Osteoblast (primary cell): ENCODE measurements around the gene GLIS2. TPM values are rescaled to one million over a fixed set of nuclear protein-coding genes. Genes with fewer than 3 reads are reported as not detected.

Experiments used
- DNase-seq: peaks from one replicate; pipeline ENCODE4 v3.0.0; 2011; ENCODE audit warnings: low spot score, mixed read lengths; ENCODE audit not compliant: insufficient read length; ENCODE audit errors: missing footprints
- H2AFZ ChIP-seq: 2 replicates; pipeline ENCODE4 v1.6.0; 2011; ENCODE audit warnings: mild to moderate bottlenecking, low read length
- H3K27ac ChIP-seq: 2 replicates; pipeline ENCODE4 v1.5.1; 2011; ENCODE audit warnings: mild to moderate bottlenecking, low read depth, low read length, moderate library complexity
- H3K27me3 ChIP-seq: 2 replicates; pipeline ENCODE4 v1.6.0; 2012; ENCODE audit warnings: mild to moderate bottlenecking, control low read depth, inconsistent platforms, low read length, moderate library complexity; ENCODE audit not compliant: insufficient read depth
- H3K36me3 ChIP-seq: 2 replicates; pipeline ENCODE4 v1.5.1; 2011; ENCODE audit warnings: mild to moderate bottlenecking, low read length, control low read depth, moderate library complexity; ENCODE audit not compliant: insufficient read depth
- H3K4me1 ChIP-seq: 2 replicates; pipeline ENCODE4 v1.5.1; 2011; ENCODE audit warnings: mild to moderate bottlenecking, low read length, control low read depth, moderate library complexity; ENCODE audit not compliant: insufficient read depth
- H3K4me2 ChIP-seq: 2 replicates; pipeline ENCODE4 v1.6.0; 2011; ENCODE audit warnings: mild to moderate bottlenecking, low read length; ENCODE audit not compliant: insufficient read depth
- H3K4me3 ChIP-seq: fragments of 200-600 bp; sonication (generic); 3 replicates; pipeline ENCODE4 v1.5.1; 2012; ENCODE audit warnings: mild to moderate bottlenecking, low read length, inconsistent platforms; ENCODE audit not compliant: insufficient read depth
- H3K79me2 ChIP-seq: 2 replicates; pipeline ENCODE4 v1.6.0; 2012; ENCODE audit warnings: mild to moderate bottlenecking, low read length, control low read depth, inconsistent platforms; ENCODE audit not compliant: insufficient read depth
- H3K9me3 ChIP-seq: 2 replicates; pipeline ENCODE4 v1.5.1; 2011; ENCODE audit warnings: low read depth, low read length, control low read depth
- H4K20me1 ChIP-seq: 2 replicates; pipeline ENCODE4 v1.6.0; 2012; ENCODE audit warnings: mild to moderate bottlenecking, low read length, control low read depth; ENCODE audit not compliant: insufficient read depth
- CTCF ChIP-seq: IDR thresholded peaks from 2 replicates; pipeline ENCODE4 v1.5.1; 2011; ENCODE audit warnings: mild to moderate bottlenecking, low read depth, low read length, moderate library complexity; ENCODE audit errors: extremely low read depth
- total RNA-seq: library from RNA; depleted of rRNA; stranded (reverse); fragments of >200 nt; gene quantifications from 2 replicates; pipeline ENCODE4 v1.2.3, GENCODE V29; 2012

The GLIS2 gene
- total RNA-seq, 1 donor = 5.4 TPM

GRCh38 chr16:4378161-4378666, 62.3 kb downstream of the GLIS2 start:
- Histone ChIP-seq H3K27me3 (no peaks in the 10 kb centered on the region), H3K79me2 (peaks cover 94% of the 10 kb centered on the region), H3K4me3 (no peak overlapping the region), H3K36me3 (peaks cover 58% of the 10 kb centered on the region), H4K20me1 (peaks cover 88% of the 10 kb centered on the region), H3K4me1 (peaks cover 51% of the 10 kb centered on the region), H2AFZ (no peak overlapping the region), H3K27ac (peak overlapping the region; percentile 98), H3K4me2 (peak overlapping the region; percentile 14), H3K9me3 (no peaks in the 10 kb centered on the region)
- no peak for TF ChIP-seq CTCF
- peak; percentile 97 for DNase-seq

DNA sequence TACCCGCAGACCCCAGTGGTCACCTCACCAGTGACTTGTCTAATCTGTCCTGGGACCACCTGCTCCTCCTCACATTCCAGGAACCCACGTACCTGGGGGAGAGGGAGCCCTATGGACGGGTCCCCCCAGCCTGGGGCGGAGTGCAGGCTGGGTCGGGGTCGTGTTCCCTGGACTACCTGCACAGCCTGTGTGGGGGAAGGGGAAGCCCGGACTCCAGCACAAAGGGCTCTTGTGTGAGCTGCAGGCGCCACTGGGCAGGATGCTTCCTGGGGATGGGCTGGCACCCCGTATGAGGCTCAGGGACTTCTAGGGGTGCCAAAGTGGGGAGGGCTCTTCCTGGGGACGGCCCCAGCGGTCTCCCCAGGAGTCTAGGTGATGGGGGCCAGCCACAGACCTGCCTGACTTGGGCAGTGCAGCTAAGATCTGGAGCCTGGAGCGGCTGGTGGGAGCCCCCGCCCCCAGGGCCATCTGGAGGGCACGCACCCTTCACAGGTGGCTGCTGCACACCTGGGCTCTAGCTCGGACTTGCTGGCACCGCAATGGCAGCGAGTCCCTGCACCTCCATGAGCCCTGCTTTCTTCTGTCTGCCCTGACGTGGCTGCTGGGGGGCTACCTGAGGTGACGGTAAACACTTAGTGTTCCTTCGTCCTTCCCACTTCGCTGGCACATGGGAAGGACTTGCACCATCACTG, 63.3 kb downstream of the GLIS2 start:
- no peak overlapping the region for H3K4me2 ChIP-seq
- H4K20me1 ChIP-seq = peaks cover 89% of the 10 kb centered on the region
- peak overlapping the region; percentile 98 for H3K27ac ChIP-seq
- DNase-seq = no peak
- peaks cover 91% of the 10 kb centered on the region for H3K79me2 ChIP-seq
- H3K9me3 ChIP-seq = no peaks in the 10 kb centered on the region
- peaks cover 56% of the 10 kb centered on the region for H3K4me1 ChIP-seq
- TF ChIP-seq CTCF = no peak
- peaks cover 66% of the 10 kb centered on the region for H3K36me3 ChIP-seq
- H3K27me3 ChIP-seq = no peaks in the 10 kb centered on the region
- no peak overlapping the region for H3K4me3 ChIP-seq
- H2AFZ ChIP-seq = no peak overlapping the region

DNA sequence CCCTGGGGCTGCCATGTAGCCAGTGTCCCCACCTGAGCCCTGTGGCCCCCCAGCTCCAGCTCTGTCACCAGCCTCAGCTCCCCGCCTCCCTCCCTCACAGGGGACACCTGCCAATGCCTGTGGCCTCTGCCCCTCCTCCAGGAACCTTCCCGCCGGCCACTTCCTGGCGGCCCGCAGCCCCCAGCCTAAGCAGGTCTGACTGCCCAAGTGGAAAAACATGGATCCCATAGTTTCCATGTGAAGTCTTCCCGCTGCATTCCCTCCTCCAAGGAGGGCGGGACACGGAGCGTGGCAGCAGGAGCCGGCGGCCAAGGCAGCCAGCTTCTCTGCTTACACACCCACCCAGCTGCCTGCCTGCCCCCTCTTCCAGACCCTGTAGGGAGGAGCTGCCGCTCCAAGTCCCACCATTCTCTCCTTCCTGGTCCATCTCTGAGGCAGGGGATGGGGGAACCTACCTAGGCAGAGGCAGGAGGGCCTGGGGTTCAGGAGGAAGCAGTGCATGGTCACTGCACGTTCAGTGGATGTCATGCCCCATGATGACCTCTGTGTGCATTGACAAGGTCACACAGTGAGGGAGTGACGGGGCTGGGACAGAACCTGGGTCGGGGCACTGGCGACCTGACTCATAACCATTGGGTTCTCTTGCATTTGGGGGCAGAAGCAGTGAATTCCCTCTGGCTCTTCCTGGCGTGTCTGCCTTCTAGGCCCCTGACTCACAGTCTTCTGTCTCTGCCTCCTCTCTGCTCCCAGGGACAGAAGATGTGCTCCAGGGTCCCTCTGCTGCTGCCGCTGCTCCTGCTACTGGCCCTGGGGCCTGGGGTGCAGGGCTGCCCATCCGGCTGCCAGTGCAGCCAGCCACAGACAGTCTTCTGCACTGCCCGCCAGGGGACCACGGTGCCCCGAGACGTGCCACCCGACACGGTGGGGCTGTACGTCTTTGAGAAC, 64.5 kb downstream of the GLIS2 start:
- peaks cover 52% of the 10 kb centered on the region for H3K4me1 ChIP-seq
- H2AFZ ChIP-seq = no peak overlapping the region
- peak; percentile 92 for DNase-seq
- H3K79me2 ChIP-seq = peaks cover 79% of the 10 kb centered on the region
- H3K27ac ChIP-seq = no peak overlapping the region
- H3K4me3 ChIP-seq = no peak overlapping the region
- peaks cover 89% of the 10 kb centered on the region for H4K20me1 ChIP-seq
- no peaks in the 10 kb centered on the region for H3K27me3 ChIP-seq
- no peak overlapping the region for H3K4me2 ChIP-seq
- H3K36me3 ChIP-seq = peaks cover 60% of the 10 kb centered on the region
- TF ChIP-seq CTCF = no peak
- H3K9me3 ChIP-seq = no peaks in the 10 kb centered on the region
